HL-60 (cell line): ENCODE measurements around the gene BRAP.

Experiments used
- DNase-seq, 2 experiments: peaks; one replicate each; pipeline ENCODE4 v3.0.0-alpha.2; 2010 to 2020; ENCODE audit warnings: low read depth in 1 of 2, low spot score in 1 of 2
- H3K27ac ChIP-seq: fragments of 250-450 bp; sonication (Bioruptor Pico); replicated peaks from 2 replicates; pipeline ENCODE4 v1.5.1; 2020; ENCODE audit warnings: mild to moderate bottlenecking, moderate library complexity
- H3K27me3 ChIP-seq: fragments of 250-450 bp; sonication (Bioruptor Pico); 2 replicates; pipeline ENCODE4 v1.5.1; 2021; ENCODE audit warnings: mild to moderate bottlenecking, moderate library complexity; ENCODE audit not compliant: insufficient read depth, poor library complexity, severe bottlenecking
- H3K4me3 ChIP-seq: replicated peaks from 2 replicates; pipeline ENCODE4 v1.5.1; 2011; ENCODE audit warnings: mild to moderate bottlenecking, control low read depth, low read length; ENCODE audit not compliant: insufficient read depth
- GABPA ChIP-seq: IDR thresholded peaks from 2 replicates; pipeline ENCODE4 v1.6.1; 2012; ENCODE audit warnings: low read depth
- POLR2AphosphoS5 ChIP-seq: IDR thresholded peaks from 2 replicates; pipeline ENCODE4 v1.6.1; 2012; ENCODE audit warnings: low read depth
- SPI1 ChIP-seq: IDR thresholded peaks from 2 replicates; pipeline ENCODE4 v1.6.1; 2012; ENCODE audit warnings: low read depth, mild to moderate bottlenecking, borderline replicate concordance
- TF ChIP-seq, protein P1 (sequence below): IDR thresholded peaks from 2 replicates; pipeline ENCODE4 v1.6.1; 2012; ENCODE audit warnings: low read depth; ENCODE audit not compliant: insufficient replicate concordance
- TF ChIP-seq, protein P2 (sequence below): IDR thresholded peaks from one replicate; pipeline ENCODE4 v1.5.1; 2011; ENCODE audit warnings: low read length, control low read depth, inconsistent platforms; ENCODE audit not compliant: insufficient read depth

Gene BRAP

GRCh38 chr12:111687952-111688351 is 2.2 kb upstream of the BRAP start:
- no peak for DNase-seq
- TF ChIP-seq, protein P1, sequence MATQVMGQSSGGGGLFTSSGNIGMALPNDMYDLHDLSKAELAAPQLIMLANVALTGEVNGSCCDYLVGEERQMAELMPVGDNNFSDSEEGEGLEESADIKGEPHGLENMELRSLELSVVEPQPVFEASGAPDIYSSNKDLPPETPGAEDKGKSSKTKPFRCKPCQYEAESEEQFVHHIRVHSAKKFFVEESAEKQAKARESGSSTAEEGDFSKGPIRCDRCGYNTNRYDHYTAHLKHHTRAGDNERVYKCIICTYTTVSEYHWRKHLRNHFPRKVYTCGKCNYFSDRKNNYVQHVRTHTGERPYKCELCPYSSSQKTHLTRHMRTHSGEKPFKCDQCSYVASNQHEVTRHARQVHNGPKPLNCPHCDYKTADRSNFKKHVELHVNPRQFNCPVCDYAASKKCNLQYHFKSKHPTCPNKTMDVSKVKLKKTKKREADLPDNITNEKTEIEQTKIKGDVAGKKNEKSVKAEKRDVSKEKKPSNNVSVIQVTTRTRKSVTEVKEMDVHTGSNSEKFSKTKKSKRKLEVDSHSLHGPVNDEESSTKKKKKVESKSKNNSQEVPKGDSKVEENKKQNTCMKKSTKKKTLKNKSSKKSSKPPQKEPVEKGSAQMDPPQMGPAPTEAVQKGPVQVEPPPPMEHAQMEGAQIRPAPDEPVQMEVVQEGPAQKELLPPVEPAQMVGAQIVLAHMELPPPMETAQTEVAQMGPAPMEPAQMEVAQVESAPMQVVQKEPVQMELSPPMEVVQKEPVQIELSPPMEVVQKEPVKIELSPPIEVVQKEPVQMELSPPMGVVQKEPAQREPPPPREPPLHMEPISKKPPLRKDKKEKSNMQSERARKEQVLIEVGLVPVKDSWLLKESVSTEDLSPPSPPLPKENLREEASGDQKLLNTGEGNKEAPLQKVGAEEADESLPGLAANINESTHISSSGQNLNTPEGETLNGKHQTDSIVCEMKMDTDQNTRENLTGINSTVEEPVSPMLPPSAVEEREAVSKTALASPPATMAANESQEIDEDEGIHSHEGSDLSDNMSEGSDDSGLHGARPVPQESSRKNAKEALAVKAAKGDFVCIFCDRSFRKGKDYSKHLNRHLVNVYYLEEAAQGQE: no peak
- TF ChIP-seq, protein P2, sequence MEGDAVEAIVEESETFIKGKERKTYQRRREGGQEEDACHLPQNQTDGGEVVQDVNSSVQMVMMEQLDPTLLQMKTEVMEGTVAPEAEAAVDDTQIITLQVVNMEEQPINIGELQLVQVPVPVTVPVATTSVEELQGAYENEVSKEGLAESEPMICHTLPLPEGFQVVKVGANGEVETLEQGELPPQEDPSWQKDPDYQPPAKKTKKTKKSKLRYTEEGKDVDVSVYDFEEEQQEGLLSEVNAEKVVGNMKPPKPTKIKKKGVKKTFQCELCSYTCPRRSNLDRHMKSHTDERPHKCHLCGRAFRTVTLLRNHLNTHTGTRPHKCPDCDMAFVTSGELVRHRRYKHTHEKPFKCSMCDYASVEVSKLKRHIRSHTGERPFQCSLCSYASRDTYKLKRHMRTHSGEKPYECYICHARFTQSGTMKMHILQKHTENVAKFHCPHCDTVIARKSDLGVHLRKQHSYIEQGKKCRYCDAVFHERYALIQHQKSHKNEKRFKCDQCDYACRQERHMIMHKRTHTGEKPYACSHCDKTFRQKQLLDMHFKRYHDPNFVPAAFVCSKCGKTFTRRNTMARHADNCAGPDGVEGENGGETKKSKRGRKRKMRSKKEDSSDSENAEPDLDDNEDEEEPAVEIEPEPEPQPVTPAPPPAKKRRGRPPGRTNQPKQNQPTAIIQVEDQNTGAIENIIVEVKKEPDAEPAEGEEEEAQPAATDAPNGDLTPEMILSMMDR: no peak
- TF ChIP-seq GABPA: no peak
- no peak overlapping the region for H3K4me3 ChIP-seq
- H3K27ac ChIP-seq: no peak overlapping the region
- H3K27me3 ChIP-seq: no peaks in the 10 kb centered on the region

GRCh38 chr12:111687255-111687654 is 1.5 kb upstream of the BRAP start:
- Histone ChIP-seq H3K27ac (no peak overlapping the region), H3K27me3 (no peaks in the 10 kb centered on the region), H3K4me3 (no peak overlapping the region)
- DNase-seq: peak in 1 of 2 experiments; percentile 43
- TF ChIP-seq, protein P2: no peak
- TF ChIP-seq SPI1 (no peak), POLR2AphosphoS5 (no peak), GABPA (no peak)
- TF ChIP-seq, protein P1: no peak

- Histone ChIP-seq H3K27me3 (no peaks in the 10 kb centered on the region), H3K4me3 (peak overlapping the region; percentile 89), H3K27ac (peak overlapping the region; percentile 87)
- no peak for DNase-seq
- TF ChIP-seq POLR2AphosphoS5: no peak
- TF ChIP-seq SPI1: no peak
- TF ChIP-seq, protein P1: no peak
- TF ChIP-seq, protein P2: no peak
- TF ChIP-seq GABPA: no peak
Measured at GRCh38 chr12:111686574-111687105, 884 bp upstream of the BRAP start.
